ENCODE data around the gene DMKN.

Gene DMKN

DNA sequence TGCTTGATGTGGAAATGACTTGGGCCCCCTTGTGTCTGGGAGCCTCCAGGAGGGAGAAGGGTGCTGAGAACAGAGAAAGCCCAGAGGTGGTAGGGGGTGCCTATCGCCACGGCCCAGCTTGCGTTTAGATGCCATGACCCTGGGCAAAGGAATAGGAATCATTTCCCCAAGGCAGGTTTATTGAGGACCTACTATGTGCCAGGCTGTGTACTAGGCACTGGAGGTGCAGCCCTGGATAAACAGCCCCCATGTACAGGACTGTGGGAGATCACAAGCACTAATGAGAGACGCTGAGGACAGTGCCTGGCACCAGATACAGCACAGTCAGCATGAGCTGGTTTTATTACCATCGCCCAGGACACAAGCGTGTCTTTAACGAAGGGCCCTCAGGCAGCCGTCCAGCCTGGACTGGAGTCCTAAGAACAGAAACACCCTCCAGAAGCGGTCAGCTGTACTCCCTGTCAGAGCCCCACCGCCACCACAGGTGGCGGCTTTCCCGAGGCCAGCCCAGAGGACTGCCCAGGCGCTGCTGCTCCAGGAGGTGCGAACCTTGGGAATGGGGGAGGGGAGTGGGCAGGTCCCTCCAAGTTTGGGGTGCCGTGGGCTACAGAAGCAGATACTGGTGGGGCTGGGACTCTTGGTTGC is 36.6 kb upstream of the DMKN start:
- DNase-seq (ENCODE audit: low spot score), result no peak

DNA sequence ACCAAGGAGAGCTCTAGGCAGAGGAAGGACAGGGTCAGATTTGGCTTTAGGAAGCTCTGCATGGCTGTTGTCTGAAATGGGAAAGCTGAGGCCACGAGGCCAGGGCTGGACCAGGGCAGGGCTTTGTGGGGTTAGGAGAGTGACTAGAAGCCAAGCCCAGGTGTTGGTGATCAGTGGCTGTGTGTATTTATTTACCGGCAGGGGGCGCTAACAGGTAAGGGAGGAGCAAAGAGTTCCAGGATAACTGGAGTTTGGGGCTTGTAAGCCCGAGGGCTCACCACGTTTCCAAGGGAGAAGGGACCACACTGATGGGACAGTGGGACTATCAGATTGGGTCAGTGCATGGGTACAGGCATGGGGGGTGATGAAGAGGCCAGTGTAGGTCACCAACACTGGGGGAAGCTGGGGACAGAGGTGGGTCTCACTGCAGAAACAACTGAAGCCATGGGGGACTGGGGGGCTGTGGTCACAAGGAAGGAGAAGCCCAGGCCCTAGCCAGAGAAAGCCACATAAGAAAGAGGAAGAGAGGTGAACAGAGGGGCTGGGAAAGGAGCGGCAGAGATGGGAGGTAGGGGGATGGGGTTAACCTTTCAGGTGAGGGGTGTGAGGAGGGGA is 35.8 kb upstream of the DMKN start:
- DNase-seq (ENCODE audit: low spot score), result peak; percentile 92

GRCh38 chr19:35546532-35546931 is 33.1 kb upstream of the DMKN start:
- no peak for DNase-seq (ENCODE audit: low spot score)

- DNase-seq (ENCODE audit: low spot score), result peak; percentile 86
These were observed 32.5 kb upstream of the DMKN start for GRCh38 chr19:35545855-35546381.

- peak; percentile 99 for DNase-seq (ENCODE audit: low spot score)
These were observed 31.8 kb upstream of the DMKN start, which contains the start of gene TMEM147 for GRCh38 chr19:35545001-35545854. TMEM147 (plus strand) TSS chr19:35545626; CDS start chr19:35545740, 114 bp downstream.

GRCh38 chr19:35544110-35544802 is 30.8 kb upstream of the DMKN start:
- no peak for DNase-seq (ENCODE audit: low spot score)

- DNase-seq (ENCODE audit: low spot score), result no peak
These were observed 30.0 kb upstream of the DMKN start for GRCh38 chr19:35543280-35544109.

DNA sequence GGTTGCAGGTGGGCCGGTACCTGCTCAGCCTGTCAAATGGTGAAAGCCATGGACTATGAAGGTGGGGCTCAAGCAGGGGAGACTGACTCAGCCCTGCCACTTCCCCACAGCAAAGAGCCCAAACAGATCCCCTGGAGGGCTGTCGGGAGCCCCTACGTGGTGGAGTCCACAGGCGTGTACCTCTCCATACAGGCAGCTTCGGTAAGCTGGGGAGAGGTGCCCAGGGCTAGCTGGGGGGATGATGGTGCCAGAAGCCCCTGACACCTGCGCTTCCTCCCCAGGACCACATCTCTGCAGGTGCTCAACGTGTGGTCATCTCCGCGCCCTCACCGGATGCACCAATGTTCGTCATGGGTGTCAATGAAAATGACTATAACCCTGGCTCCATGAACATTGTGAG is 28.8 kb upstream of the DMKN start:
- no peak for DNase-seq (ENCODE audit: low spot score)

DNA sequence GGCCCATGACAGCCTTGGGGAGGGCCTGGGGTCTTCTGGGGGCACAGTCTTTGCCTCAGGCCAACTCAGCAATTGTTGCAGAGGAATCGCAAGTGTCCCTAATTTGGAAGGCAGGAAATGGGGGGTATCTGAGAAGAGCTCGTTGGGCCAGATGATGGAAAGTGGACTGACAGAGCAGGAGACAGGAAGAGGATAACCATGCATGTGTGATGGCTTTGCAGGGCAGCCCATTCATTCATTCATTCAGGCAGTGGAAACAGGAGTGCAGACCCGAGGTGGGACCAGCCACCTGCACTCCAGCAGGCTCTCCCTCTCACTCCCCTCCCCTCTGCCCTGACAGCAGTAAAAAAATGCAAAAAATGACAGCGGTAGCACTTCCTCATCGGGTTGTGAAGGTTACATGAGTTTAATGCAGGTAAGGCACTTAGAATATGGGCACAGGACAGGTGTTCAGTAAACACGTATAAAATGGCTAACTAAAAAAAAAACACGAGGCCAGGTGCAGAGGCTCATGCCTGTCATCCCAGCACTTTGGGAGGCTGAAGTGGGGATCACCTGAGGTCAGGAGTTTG is 27.0 kb upstream of the DMKN start:
- no peak for DNase-seq (ENCODE audit: low spot score)

- no peak for DNase-seq (ENCODE audit: low spot score)
These were observed 26.4 kb upstream of the DMKN start for GRCh38 chr19:35539850-35540249.

GRCh38 chr19:35539314-35539713 is 25.9 kb upstream of the DMKN start:
- no peak for DNase-seq (ENCODE audit: low spot score)

DNA sequence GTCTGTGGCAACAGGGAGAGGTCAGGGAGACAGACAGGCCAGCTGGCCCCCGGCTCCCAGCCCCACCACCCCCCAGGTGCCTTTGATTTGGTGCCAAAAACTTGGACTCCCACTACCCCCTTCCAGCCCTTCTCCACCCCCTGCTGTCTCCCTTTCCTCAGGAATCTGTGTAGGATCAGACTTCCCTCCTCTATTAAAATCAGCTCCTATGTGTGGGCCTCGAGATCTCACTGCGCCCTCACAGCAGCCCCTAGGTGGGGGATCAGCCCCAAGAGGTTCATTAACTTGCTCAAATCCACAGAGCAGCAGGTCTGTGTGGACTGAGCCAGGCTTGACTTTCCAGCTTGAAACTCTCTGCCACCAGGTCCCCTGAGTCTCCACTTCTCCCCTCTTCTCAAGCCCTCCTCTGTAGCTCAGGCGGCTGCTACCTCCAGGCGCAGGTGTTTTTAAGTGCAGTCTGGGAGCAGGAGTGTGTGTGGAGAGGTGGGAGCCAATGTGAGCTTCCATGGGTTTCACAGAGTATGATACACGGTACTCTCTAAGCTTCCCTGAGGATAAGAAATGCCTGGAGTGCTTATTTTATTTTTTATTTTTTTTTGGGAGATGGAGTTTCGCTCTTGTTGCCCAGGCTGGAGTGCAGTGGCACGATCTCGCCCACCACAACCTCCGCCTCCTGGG is 21.5 kb upstream of the DMKN start:
- DNase-seq (ENCODE audit: low spot score), result no peak

DNA sequence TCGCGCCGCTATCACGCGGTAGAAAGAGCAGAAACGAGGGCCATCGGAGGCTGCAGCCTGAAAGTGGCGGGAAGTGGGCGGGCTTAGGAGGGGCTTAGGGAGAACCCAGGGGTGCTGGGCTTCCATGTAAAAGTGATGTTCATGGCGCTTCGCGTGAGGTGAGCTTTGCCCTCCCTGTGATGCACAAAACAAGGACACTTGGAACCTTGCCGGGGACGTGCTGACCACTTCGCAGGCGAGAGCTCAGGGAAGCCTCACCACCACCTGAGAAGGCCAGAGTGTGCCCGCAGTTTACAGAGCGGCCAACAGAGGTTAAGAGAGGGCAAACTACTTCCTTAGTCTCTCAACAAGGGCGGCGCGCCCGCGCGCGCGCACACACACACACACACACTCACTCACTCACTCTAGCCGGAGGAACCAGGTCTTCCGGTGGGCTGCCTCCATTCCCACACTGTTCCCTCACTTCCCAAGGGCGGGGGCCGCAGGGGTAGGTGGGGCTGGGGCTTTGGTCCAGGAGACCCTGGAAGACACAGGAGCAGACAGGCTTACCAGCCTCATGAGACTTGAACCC is 20.5 kb upstream of the DMKN start:
- DNase-seq (ENCODE audit: low spot score), result no peak

DNA sequence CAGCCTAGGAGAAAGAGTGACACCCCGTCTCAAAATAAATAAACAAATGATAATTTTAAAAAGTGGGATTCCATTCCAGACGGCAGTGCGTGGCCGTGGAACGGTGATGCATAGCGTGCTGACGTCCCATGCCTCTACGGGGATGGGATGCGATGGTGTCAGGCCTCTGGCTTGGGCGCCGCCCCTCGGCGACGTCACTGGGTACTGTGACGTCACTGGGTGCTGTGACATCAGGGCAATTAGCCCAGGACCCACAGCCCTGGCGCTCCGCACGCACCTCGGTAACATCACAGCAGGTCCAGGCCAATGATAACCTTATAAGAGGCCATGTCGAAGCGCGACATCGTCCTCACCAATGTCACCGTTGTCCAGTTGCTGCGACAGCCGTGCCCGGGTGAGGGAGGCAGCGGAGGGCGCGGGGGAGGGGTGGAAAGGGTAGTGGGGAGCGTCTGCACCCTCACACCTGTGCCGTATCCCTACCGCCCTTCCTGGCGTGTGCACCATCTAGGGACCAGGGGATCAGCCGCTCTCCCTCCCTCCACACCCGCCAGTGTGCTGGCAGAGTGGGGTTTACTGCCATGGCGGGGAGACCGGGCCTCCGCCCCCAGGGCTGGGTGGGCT is 19.9 kb upstream of the DMKN start, which contains the start of gene GAPDHS:
GAPDHS (plus strand) TSS at position 256 of the 621 bp plus-strand sequence; CDS start at position 328, 72 bp downstream.
- no peak for DNase-seq (ENCODE audit: low spot score)

- DNase-seq (ENCODE audit: low spot score), result no peak
These were observed 17.8 kb upstream of the DMKN start for GRCh38 chr19:35531291-35531690.

DNA sequence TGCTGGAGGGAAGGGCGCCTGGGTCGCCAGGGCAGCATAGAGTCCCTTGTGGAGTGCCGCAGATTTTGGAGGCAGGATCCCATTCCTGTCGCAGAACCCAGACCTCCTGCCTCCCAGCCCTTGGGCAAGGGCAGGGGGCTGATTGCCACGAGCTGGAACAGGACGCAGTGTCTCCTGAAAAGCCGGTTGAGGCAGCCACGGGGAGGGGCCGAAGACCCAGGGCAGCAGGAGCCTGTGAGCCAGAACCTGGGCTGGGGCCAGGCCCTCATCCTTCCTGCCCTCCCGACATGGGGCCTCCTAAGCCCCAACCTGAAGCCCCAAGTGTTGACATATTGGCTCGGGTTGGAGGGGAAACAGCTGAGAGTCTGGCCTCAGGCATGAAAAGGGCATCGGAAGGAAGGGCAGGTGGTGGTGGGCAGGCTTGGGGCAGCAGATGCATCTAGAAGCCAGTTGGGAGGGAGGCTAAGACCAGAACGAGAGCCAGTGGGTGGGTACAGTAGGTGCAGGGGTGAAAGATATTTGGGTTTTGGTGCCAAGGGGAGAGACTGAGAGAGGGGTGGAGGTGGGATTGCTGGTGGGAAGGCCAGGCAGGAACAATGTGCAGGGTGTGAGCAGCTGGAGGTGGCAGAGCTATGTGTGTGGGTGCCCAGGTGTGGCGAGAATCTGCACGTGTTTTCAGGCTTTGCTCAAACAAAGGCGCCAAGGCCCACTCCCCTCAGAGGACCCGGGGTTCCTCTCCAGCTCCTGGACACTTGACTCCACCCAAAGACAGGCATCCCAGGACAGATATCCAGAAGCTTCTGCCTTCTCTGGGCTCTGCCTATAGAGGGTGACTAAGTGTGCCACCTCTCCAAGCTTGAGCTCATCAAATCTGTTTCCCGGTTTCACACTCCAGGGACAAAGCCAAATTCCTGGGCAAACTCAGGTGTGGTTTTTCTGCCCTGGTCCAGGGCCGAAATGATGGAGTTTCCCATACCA is 16.1 kb upstream of the DMKN start:
- no peak for DNase-seq (ENCODE audit: low spot score)

GRCh38 chr19:35528218-35529038 is 15.0 kb upstream of the DMKN start, which contains the start of gene SBSN:
SBSN (minus strand) TSS chr19:35528311; CDS start chr19:35528281, 30 bp downstream.
- no peak for DNase-seq (ENCODE audit: low spot score)
